HG03097 (cell line): ENCODE measurements around the gene UNC5A.

ENCODE experiments used
- ATAC-seq: cut with Tn5 transposase; IDR thresholded peaks from one replicate; pipeline ENCODE4 v1.9.1; 2021; ENCODE audit not compliant: unreplicated experiment, low FRiP score

UNC5A gene

DNA sequence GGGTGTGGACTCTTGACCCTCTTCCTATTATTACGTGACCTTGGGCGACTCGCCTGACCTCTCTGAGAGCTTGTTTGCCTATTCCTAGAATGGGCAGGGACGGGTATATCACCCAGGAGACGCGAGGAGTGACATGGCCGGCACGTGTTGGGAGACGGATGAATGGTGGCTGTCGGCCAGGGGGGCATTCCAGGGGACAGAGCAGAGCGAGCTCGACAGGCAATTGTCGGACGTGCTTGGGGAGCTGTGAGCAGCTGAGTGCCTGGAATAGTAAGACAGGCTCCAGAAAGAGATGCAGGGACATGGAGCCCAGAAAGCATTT lies 29.3 kb upstream of the UNC5A start:
- ATAC-seq = no peak

DNA sequence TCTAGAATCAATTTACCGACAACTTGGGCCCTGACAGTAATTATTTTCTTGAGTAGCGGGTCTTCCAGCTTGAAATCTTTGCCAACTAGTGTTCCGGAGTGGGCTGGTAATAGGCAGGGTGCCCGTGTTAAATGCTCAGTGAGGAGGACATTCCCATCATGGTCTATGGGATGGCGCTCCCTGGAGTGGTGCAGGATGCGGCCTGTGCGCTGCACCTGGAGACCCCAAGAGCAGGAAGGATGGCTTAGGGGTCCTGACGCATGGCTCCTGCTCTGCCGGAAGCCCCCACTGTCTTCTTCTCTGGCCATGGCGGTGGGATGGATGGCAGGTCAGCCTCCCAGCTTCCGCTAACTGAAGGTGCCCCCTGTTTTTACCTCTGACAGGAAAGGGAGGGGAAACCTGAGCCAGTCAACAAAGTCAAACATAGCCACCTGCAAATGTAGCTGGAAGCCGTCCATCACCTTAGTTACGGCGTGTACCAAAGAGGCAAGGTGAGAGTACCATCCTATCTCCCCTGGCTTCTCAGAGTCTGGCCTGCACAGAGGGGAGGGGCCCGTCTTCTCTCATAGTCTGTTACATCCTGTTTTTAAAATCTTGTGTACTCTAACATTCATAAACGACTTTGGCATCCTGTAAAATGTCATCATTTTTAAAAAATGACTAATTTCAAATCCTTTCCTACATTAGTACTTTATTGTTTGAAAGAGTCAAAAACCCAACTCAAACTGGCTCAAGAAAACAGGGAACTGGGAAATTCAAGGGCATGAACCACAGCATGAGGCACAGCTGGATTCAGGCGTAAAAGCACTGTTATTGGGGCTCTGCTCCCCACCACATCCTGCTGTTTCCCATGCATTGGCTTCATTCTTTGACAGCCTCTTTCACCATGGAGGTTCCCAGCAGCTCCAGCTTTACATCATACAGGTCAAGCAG lies 28.5 kb upstream of the UNC5A start:
- ATAC-seq = no peak

DNA sequence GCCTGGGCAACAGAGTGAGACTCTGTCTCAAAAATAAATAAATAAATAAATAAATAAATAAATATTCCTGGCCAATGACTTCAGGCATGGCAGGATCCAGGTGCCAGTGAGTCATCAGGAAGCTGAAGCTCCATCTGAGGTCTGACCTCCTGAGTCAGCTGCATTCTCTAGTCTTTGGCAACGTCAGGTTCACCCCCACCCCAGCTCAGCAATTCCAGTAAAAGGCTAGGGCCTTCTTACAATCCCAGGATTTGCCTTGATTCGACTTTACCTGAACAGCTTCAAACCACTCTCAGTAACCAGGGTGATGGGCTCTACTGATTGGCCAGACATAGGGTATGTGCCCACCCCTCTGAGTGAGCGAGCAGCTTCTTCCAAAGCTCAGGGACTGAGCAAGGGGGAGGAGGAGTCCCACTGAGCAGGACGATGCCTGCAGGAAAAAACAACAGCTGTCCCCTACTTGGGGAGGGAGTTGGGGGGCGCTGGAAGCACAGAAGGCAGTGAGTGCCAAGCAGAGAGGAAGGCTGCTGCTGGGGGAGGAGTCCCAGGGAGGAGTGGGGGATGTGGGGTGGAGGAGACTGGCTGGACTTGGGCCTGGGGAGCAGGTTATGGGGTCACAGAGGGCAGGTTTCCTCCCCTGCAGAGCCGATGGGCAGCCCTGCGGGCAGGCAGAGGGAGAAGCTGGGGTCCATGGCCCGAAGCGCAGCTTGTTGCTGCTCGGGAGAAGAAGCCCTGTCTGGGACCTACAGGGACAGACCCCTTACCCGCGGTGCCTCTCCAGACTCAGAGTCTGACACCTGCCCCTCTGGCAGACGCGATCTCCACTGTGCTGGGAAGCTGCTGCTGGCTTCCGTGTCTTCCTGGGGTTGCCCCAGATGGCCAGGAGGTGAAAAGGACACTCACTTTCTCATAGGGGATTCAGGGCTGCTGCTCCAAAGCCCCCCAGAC lies 25.9 kb upstream of the UNC5A start:
- no peak for ATAC-seq

DNA sequence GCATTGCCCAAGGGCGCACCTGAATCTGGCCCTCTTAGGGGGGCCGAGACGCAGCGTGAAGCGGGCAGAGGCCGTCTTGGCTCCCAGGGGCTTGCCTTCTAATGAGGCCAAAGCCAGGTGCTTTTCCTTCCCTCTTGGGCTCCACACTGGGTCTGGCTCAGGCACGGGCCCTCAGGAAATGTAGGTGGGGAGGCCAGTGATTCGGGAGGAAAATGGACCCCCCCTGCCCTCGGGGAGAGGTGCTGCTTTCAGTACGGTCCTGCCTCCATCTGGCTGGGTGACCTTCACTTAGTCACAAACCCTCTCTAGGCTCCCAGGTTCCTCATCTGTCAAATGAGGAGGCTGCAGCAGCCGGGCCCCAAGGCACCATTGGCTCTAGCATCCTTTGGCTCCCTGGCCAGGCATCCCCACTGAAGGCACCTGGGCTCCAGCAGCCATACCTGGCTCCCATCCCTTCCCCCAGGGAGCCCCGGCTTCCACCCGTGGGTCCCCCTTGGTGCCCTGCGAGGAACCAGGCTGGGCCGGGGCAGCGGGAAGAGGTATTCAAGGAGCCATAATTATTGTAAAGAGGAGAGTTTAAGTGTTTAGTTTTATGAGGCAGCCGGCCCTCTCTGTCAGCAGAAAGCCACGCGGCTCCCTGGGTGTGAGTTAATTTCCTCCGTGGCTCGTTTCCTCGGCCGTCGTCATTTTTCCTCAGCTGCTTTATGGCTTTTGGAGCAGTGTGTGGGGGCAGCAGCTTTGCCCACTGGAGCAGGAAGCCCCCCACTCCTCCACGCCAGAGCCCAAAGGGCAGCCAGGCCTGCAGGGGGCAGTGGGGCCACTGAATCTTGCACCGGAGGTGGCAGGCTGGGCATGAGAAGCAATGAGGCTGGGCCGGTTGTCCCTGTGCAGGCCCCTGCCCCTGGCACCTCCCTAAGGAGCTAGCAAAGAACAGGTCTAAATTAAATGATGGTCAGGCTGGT lies 24.9 kb upstream of the UNC5A start:
- ATAC-seq = no peak

DNA sequence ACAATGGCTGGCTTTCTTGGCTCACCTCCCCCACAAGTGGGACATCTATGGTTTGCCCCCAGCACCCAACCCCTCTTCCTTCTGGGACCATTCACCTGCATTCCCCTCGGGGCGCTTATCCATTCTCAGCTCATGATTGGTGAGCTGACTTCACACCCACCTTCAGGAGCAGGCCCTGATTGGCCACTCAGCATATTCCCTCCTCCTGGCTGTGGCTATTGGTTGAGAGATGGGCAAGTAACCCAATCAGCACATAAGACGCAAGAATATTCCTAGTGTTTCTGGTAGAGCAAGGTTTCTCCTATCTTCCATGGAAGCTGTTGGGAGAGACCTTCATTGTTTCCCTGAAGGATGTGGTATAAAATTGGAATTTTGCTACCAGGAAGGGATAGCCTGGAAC lies 22.7 kb upstream of the UNC5A start:
- ATAC-seq = no peak

DNA sequence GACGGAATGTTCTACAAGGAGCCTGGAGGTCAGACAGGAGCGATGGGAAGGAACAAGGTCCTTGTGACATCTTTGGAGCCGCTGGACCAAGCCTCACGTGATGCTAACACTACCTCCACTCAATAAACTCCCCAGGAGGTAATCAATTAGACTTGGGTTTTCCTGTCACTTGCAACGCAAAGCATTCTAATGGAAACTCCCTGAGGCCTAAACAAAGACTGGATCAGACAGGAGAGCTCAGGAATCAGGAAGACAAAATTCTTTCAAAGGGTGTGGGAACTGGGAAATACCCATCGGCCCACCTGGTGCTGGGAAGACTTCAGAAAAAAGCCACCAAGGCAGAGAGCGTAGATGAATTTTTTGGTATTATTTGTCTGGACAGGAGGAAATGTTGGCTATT lies 22.3 kb upstream of the UNC5A start:
- ATAC-seq = no peak

DNA sequence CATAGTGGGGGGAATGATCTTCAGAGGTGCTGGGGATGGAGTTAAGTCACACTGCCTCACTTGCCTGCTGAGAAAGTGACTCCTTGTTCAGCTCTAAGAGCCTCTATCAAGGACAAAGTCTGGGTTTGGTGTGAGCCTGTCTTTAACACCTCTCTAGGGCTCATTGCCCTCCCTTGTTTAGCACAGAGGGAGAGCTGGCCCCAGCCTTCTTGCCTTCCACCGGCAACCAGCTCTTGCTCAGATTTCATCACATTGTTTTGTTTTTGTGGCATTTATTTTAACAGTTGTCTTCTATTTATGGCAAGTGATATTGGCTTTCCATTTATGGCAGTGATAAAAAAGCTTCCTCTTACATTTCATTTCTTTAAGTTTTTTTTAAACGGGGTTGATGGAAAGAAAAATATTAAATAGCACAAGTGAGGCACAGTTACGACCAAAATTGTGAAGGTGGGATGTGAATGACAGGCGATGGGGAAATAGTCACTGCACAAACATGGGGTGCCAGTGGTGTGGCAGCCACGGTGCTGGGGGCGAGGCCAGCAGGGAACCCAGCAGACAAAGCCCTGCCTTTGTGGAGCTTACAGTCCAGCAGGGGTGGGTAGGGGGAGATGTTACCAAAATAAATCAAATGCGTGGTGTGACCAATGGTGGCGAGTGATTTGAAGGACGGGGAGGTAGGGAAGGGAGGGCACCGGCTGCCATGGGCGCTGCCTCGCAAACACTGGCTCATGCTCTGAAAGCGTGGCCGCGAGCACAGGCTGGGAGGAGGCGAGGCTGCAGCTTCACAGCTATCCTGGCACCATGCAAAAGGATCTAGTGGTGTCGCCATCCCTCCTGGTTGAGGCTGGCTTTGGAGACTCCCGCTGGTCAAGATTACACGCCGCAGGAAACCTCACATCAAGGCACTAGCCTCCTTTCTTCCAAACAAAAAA lies 21.2 kb upstream of the UNC5A start:
- ATAC-seq = no peak

DNA sequence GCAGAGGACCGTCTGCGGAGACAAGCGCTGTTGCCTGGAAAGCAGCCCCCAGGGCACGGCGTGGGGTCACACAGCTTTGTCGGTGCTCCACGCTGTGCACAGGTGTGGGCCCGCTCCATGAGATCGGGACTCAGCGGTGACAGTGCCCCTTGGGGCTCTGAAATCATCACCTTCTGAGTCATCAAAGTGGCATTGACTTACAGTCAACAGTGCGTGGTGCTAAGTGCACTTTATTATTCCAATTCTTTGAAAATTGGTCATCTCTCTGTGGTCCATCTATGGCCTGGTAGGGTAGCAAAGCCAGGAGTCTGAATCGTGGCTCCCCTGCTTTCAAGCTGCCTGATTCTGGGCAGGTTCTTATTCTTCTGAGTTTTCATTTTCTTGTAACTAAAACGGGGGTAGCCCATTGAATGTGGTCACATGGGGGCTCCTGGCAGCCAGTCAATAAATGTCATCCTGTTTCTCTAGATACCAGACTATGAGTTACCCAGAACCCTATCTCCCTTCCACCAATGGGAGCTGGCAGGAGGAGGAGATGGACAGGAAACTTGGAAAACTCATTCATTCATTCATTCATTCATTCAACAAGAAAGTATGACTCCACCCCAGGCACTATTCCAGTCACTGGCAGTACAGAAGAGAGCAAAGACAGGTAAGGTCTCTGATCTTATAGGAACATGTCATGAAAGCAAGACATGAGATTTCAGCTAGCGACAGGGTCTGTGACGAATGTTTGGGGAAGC lies 20.3 kb upstream of the UNC5A start:
- no peak for ATAC-seq

DNA sequence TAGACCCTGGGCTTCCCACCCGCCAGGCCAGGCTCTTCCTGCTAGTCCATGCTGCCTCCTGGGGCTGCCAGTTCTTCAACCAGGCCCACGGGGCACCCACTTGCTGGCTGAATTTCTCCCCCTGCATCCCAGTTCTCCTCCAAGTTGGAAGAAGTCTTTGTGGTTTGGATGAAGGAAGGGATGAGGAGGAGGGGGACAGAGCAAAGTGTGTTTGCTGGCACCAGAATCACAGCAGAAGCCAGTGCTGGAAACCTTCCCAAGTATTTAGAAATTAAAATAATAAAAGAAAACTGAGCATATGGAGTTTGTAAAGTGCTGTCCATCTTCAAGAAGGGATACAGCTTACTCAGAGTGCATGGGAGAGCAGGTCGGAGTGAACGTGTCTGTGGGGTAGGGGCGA lies 19.4 kb upstream of the UNC5A start:
- ATAC-seq = no peak

DNA sequence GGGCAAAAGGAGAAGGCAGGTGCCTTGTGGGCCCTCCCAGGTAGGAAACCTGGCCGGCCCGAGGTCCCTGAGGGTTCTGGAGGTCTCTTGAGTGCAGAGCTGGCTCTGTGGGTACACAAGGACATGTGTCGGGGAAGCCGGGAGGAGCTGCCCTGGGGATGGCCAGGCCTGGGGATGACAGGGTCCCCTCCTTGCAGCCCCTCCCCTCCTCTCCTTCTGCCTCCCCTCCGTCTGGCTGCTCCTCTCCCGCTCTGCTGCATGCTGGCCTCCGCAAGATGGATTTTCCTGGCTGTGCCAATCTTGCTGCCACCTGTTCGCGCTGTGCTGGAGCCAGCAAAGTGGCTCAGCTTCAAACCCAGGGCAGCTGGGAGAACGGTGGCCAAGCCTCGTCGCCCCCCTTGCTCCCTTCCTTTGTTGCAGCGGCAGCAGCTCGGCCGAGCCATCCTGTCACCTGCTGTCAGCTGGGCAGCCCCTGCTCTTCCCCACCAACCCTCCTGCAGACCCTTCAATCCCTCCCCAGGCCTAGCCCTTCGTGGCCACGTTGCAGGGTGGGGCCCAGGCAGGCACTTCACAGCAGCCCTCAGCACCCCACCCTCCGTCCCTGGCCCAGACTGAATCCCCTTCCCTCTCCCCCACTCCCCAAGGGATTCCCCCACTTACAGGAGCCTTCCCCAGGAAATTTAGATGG lies 17.6 kb upstream of the UNC5A start:
- ATAC-seq = no peak

DNA sequence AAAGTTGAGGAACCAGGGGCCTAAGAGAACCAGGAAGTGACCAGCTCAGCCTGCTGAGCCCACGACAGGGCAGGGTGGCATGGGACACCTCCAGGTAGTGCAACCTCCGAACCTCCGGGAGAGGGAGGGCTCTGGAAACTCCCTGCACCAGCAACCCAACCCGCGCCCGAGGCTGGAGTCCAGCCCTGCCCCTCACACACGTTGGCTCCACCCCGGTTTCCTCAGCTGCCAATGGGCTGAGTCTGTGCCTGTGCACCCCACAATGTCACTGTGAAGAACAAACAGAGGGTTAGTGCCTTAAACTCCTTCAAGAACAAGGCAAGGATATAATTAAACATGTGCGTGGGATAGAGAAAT lies 17.0 kb upstream of the UNC5A start:
- ATAC-seq = no peak

DNA sequence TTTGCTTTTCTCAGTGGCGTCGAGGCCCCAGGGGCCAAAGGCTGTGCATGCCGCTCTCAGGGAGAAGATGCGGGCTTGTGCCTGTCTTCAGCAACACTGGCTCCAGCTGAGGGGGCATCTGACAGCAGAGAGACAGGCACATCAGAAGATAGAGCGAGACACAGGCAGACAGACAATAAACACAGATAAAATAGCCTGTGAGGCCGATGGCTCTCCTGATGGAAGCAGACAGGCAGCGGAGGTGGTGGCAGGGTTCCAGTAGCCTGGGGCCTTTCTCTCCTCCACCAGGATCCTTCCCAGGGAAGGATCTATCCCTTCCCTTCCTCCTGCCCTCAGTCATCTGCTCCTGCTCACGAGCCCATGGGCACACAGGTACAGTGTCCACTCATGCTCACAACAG lies 16.6 kb upstream of the UNC5A start:
- ATAC-seq = no peak

DNA sequence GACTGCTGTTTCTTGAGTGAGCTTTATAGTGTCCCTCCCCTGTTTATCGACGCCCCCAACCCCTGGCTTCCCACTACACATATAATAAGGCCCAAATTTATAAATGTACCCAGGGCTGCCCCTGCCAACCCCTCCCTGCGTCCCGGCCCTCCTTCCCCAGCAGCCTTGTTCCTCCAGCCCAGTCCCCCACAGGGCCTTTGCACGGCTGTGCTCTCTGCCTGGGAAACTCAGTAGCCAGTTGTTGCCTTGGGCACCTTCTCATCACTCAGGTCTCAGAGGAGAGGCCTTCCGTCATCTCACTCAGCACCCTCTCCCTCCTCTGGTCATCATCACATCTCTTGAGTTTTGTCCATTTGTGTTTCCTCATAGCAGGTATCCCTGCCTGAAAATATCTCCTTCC lies 15.8 kb upstream of the UNC5A start:
- no peak for ATAC-seq

DNA sequence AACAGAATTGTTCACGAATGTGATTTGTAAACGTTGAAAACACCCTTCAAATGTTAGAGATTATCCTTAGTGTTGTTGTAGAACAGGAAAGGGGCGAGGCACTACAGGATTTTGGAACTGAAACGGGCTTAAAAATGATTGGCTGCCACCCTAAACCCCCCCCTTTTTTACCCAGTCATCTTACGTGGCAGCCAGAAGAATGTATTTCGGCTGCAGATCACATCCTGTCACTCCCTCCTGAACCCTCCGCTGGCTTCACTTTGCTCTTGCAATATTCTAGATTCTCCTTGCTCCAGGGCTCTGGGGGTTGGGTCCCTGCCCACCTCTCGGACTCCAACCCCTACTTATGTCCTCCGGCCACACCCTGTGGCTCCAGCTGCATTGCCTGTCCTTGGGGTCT lies 13.9 kb upstream of the UNC5A start:
- ATAC-seq = no peak

DNA sequence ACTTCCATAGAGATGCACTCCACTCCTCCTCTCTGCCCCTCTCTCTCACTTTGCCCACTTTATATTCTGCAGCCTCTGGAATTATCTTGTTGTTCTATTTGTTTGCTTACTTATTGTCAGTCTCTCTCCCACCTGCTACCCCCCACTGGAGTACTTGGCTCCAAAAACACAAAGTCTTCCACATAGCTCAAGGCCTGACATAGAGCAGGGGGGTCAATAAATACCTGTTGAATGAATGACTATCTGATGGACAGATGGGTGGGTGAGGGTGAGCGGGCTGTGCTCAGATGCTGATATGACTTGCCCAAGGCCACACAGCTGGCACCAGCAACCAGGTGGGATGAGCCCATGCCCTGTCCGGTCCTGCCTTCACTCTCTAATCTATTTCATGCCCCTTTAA lies 13.4 kb upstream of the UNC5A start:
- no peak for ATAC-seq

DNA sequence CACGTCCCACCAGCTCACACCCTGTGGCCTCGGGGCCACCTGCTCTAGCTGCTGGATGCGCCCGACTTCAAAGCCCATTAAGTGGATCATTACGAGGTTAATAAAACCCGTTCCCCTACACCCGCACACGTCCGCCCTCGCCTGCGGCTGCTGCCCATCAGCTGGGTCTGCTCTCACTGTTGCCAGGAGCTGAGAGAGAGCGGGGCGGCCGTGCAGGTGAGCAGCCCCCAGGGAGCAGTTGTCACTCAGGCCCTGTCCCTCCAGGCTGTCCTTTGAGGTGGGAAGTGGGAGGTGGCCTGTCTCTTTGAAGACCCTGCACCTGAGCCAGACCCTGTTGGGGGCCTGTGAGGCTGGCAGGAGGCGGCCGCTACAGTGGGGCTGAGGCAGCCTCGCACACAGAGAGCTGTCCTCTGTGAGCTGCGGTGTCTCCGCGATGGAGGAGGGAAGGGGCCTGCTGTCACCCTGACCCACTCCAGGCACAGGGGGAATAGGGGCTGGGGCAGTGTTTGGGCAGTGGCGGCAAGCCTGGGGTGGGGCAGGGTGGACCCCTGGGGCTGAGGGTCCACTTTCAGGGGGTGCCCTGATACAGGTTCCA lies 12.8 kb upstream of the UNC5A start:
- ATAC-seq = no peak

DNA sequence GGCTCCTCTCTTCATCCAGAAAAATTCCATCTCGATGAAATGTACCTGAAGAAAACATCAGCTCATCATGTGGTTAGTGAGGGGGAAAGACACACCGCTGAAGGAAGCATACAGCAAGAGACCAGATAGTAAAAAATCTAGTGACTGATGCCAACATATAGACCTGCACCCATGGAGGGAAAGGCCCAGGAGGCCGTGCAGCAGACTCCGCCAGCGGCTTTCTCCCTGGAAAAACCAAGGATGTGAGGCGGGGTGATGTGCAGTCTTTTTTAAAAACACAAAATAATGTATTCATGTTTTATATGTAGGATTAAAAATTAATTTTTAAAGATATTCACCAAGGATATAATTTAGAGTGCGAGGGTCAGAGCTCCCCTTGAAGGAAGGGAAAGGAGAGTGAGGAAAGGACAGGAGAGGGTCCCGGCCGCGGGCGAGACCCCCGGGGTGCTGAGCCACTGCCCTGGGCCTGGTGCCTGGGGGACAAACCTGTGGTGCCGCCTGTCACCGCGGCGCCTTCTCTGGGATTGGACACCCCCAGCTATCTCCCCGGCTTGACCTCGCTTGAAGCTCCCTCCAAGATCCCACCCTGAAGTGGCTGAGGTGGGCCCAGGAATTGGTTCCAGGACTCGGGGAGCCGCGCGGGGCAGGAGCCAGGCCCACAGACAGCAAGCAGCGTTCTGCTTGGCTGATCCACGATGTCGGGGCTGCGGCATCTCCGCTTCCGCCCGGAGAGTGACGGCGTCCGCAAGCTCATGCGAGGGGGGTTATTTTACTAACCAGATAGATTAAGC lies 12.1 kb upstream of the UNC5A start:
- no peak for ATAC-seq
